CD4-positive, CD25-positive, alpha-beta regulatory T cell (primary cell): Measurements from ENCODE around the gene COL5A2. TPM values are rescaled to one million over a fixed set of nuclear protein-coding genes. Genes with fewer than 3 reads are reported as not detected.

Source experiments
- ATAC-seq, 2 donors: fragments of 150-1000 bp; cut with Tn5 transposase; one replicate each; pipeline ENCODE4 v1.10.0; 2021; ENCODE audit warnings: low read depth in 2 of 2, moderate number of reproducible peaks in 2 of 2, moderate library complexity in 1 of 2
- DNase-seq, 3 donors: peaks; one replicate each; pipeline versions ENCODE4 v3.0.0 to v3.0.0-alpha.2; 2012 to 2022; ENCODE audit warnings: mixed read lengths in 1 of 3
- H3K27ac ChIP-seq: one replicate; pipeline ENCODE4 v1.7.0; 2013; ENCODE audit warnings: mild to moderate bottlenecking, low read length; ENCODE audit not compliant: insufficient read depth, poor library complexity, severe bottlenecking
- H3K27me3 ChIP-seq: one replicate; pipeline ENCODE4 v1.7.0; 2013; ENCODE audit warnings: low read length; ENCODE audit not compliant: control insufficient read depth, insufficient read depth
- H3K36me3 ChIP-seq: one replicate; pipeline ENCODE4 v1.7.0; 2013; ENCODE audit warnings: mild to moderate bottlenecking, low read length, moderate library complexity; ENCODE audit not compliant: control insufficient read depth, insufficient read depth
- H3K4me1 ChIP-seq: 2 replicates; pipeline ENCODE4 v1.7.0; 2013; ENCODE audit warnings: mild to moderate bottlenecking, low read length; ENCODE audit not compliant: insufficient read depth, control insufficient read depth, poor library complexity, severe bottlenecking
- H3K4me3 ChIP-seq: one replicate; pipeline ENCODE4 v1.7.0; 2013; ENCODE audit warnings: low read depth, mild to moderate bottlenecking, low read length, moderate library complexity
- H3K9me3 ChIP-seq, 2 experiments: 1 replicate in 1 of 2; 2 replicates in 1 of 2; pipeline ENCODE4 v1.7.0; 2013; ENCODE audit warnings: low read length in 2 of 2, mild to moderate bottlenecking in 1 of 2, moderate library complexity in 1 of 2; ENCODE audit not compliant: control insufficient read depth in 2 of 2
- H3K27ac Mint-ChIP-seq, 3 donors: one replicate each; pipeline ENCODE4 v1.8.0; 2020 to 2022; ENCODE audit warnings: mild to moderate bottlenecking in 3 of 3, mixed read lengths in 3 of 3, moderate library complexity in 2 of 3
- H3K27me3 Mint-ChIP-seq: one replicate; pipeline ENCODE4 v1.8.0; 2022; ENCODE audit warnings: mild to moderate bottlenecking, mixed read lengths
- H3K36me3 Mint-ChIP-seq: one replicate; pipeline ENCODE4 v1.8.0; 2020; ENCODE audit warnings: mixed read lengths
- H3K4me1 Mint-ChIP-seq, 4 donors: one replicate each; pipeline ENCODE4 v1.8.0; 2020 to 2022; ENCODE audit warnings: mixed read lengths in 4 of 4, mild to moderate bottlenecking in 1 of 4
- H3K4me3 Mint-ChIP-seq, 4 donors: one replicate each; pipeline ENCODE4 v1.8.0; 2020 to 2022; ENCODE audit warnings: mild to moderate bottlenecking in 4 of 4, mixed read lengths in 4 of 4, moderate library complexity in 3 of 4
- H3K9me3 Mint-ChIP-seq, 7 donors: one replicate each; pipeline ENCODE4 v1.8.0; 2020 to 2022; ENCODE audit warnings: mixed read lengths in 7 of 7, mild to moderate bottlenecking in 3 of 7, moderate library complexity in 2 of 7
- polyA plus RNA-seq, 4 donors: library from polyadenylated mRNA; unstranded; fragments of 300-500 nt; fragmentation: Illumina TruSeq; gene quantifications; one replicate each; pipeline ENCODE4 v1.2.3, GENCODE V29; 2021
- total RNA-seq: library from RNA; stranded (reverse); gene quantifications from one replicate; pipeline ENCODE4 v1.2.3, GENCODE V29; 2022

The COL5A2 gene
- total and polyA plus RNA-seq, 5 donors from 2014 or later, result 0.15 to 0.25 (median 0.22) TPM; not detected in 2

DNA sequence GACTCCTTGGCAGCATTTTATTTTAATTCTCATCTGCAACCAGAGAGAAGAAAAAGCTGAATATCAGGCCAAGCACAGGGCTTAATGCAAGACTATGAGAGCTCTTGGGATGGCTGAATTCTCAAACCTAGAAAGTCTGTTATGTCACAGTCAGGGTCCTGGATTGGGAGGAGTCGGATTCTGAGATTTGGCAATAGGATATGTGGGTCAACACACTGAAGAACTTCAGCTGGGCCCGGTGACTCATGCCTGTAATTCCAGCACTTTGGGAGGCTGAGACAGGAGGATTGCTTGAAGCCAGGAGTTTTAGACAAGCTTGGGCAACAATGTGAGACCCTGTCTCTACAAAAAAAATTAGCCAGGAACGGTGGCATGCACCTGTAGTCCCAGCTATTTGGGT lies 103.0 kb downstream of the COL5A2 start:
- H3K27ac Mint-ChIP-seq, result no peak overlapping the region
- Histone ChIP-seq H3K36me3 (no peaks in the 10 kb centered on the region), H3K27me3 (no peaks in the 10 kb centered on the region), H3K27ac (no peak overlapping the region), H3K4me1 (no peaks in the 10 kb centered on the region), H3K4me3 (no peak overlapping the region), H3K9me3 (no peaks in the 10 kb centered on the region)
- no peak for DNase-seq
- no peaks in the 10 kb centered on the region for H3K27me3 Mint-ChIP-seq
- H3K4me1 Mint-ChIP-seq, result no peaks in the 10 kb centered on the region
- H3K9me3 Mint-ChIP-seq, result no peaks in the 10 kb centered on the region
- no peak overlapping the region for H3K4me3 Mint-ChIP-seq
- no peaks in the 10 kb centered on the region for H3K36me3 Mint-ChIP-seq
- no peak for ATAC-seq

- Mint-ChIP-seq H3K27ac (no peak overlapping the region), H3K4me3 (no peak overlapping the region), H3K9me3 (no peaks in the 10 kb centered on the region), H3K27me3 (no peaks in the 10 kb centered on the region), H3K4me1 (no peaks in the 10 kb centered on the region), H3K36me3 (no peaks in the 10 kb centered on the region)
- ATAC-seq (no peak), DNase-seq (no peak)
- Histone ChIP-seq H3K4me3 (no peak overlapping the region), H3K36me3 (no peaks in the 10 kb centered on the region), H3K9me3 (no peaks in the 10 kb centered on the region), H3K27ac (no peak overlapping the region), H3K4me1 (no peaks in the 10 kb centered on the region), H3K27me3 (no peaks in the 10 kb centered on the region)
Measured at GRCh38 chr2:189076120-189076519, 103.4 kb downstream of the COL5A2 start.

DNA sequence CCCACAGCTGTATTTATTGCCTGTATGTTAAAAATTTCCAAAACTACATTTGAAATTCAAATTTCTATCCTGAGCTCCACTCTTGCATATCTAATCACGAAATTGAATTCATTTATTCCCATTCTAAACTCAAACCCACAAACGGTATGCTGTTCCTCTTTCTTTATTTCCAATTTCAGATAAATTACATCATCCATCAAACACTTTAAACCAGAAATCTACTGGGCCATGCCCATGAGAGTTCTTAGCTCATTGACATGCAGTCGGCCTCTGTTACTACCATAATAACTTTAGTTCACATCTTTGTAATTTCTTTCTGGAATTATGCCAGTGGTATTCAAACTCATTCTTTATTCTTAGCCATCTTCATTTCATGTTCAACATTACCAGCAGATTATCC lies 105.1 kb downstream of the COL5A2 start:
- H3K36me3 ChIP-seq, result no peaks in the 10 kb centered on the region
- no peak overlapping the region for H3K4me3 ChIP-seq
- H3K9me3 ChIP-seq, result no peaks in the 10 kb centered on the region
- ATAC-seq (no peak), DNase-seq (no peak)
- H3K27me3 ChIP-seq, result no peaks in the 10 kb centered on the region
- H3K36me3 Mint-ChIP-seq, result no peaks in the 10 kb centered on the region
- no peak overlapping the region for H3K27ac Mint-ChIP-seq
- H3K27me3 Mint-ChIP-seq, result no peaks in the 10 kb centered on the region
- H3K9me3 Mint-ChIP-seq, result no peaks in the 10 kb centered on the region
- H3K27ac ChIP-seq, result no peak overlapping the region
- no peak overlapping the region for H3K4me3 Mint-ChIP-seq
- H3K4me1 Mint-ChIP-seq, result no peaks in the 10 kb centered on the region
- H3K4me1 ChIP-seq, result no peaks in the 10 kb centered on the region

GRCh38 chr2:189072036-189072435 lies 107.5 kb downstream of the COL5A2 start:
- DNase-seq, result no peak
- H3K27me3 Mint-ChIP-seq, result no peaks in the 10 kb centered on the region
- H3K4me1 ChIP-seq, result no peaks in the 10 kb centered on the region
- ATAC-seq, result no peak
- no peaks in the 10 kb centered on the region for H3K9me3 ChIP-seq
- no peak overlapping the region for H3K4me3 Mint-ChIP-seq
- no peaks in the 10 kb centered on the region for H3K36me3 Mint-ChIP-seq
- no peaks in the 10 kb centered on the region for H3K36me3 ChIP-seq
- H3K27me3 ChIP-seq, result no peaks in the 10 kb centered on the region
- H3K9me3 Mint-ChIP-seq, result no peaks in the 10 kb centered on the region
- H3K27ac Mint-ChIP-seq, result no peak overlapping the region
- no peak overlapping the region for H3K4me3 ChIP-seq
- no peak overlapping the region for H3K27ac ChIP-seq
- H3K4me1 Mint-ChIP-seq, result no peaks in the 10 kb centered on the region

GRCh38 chr2:189069855-189070619 lies 109.5 kb downstream of the COL5A2 start:
- ATAC-seq (no peak), DNase-seq (no peak)
- Histone ChIP-seq H3K9me3 (no peaks in the 10 kb centered on the region), H3K36me3 (no peaks in the 10 kb centered on the region), H3K4me3 (no peak overlapping the region), H3K27me3 (no peaks in the 10 kb centered on the region), H3K27ac (no peak overlapping the region), H3K4me1 (no peaks in the 10 kb centered on the region)
- Mint-ChIP-seq H3K36me3 (no peaks in the 10 kb centered on the region), H3K27ac (no peak overlapping the region), H3K4me1 (no peaks in the 10 kb centered on the region), H3K9me3 (no peaks in the 10 kb centered on the region), H3K4me3 (no peak overlapping the region), H3K27me3 (no peaks in the 10 kb centered on the region)

DNA sequence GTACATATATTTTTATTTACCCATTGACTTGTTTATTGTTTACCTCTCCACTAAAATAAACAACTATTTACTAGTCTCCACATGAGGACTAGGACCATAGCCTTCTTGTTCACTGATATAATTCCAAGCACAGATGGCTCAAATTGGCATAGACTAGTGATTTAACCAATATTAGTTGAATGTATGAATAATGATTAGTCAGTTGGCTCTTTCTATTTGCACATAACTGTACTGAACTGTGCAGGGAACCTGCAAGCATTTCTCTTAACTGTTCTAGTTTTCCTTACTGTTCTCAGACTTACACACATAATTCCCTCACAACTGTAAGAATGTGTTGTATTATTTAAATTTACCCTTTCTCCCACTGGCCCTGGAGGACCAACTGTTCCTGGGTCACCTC lies 113.5 kb downstream of the COL5A2 start:
- H3K9me3 Mint-ChIP-seq, result no peaks in the 10 kb centered on the region
- Histone ChIP-seq H3K4me1 (no peaks in the 10 kb centered on the region), H3K27me3 (no peaks in the 10 kb centered on the region), H3K27ac (no peak overlapping the region), H3K36me3 (no peaks in the 10 kb centered on the region), H3K9me3 (no peaks in the 10 kb centered on the region), H3K4me3 (no peak overlapping the region)
- no peak overlapping the region for H3K4me3 Mint-ChIP-seq
- H3K27me3 Mint-ChIP-seq, result no peaks in the 10 kb centered on the region
- H3K36me3 Mint-ChIP-seq, result no peaks in the 10 kb centered on the region
- H3K4me1 Mint-ChIP-seq, result no peaks in the 10 kb centered on the region
- ATAC-seq (no peak), DNase-seq (no peak)
- H3K27ac Mint-ChIP-seq, result no peak overlapping the region

DNA sequence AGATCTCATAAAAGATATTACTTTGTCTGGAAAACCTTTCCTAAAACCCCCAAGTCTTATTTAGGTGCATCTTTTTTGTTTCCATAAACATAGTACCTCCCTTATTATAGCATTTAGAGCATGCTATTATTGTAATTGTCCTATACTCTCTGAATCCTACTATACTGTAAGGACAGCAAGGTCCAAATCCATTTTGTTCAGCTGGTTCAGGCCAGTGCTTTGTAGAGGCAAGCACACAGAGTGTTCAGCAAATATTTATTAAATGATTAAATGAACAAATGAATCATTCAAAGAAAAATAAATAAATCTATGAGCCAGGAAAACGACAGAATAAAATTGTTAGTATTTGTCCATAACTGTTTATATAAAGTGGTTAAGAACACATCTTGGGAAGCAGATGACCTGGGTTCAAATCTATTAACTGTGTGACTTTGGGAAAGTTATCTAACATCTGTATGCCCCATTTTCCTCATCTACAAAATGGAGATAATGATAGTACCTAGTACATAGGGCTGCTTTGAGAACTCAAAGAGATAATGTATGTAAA lies 119.4 kb downstream of the COL5A2 start:
- H3K36me3 ChIP-seq, result no peaks in the 10 kb centered on the region
- H3K4me3 ChIP-seq, result no peak overlapping the region
- ATAC-seq (no peak), DNase-seq (no peak)
- H3K27ac ChIP-seq, result no peak overlapping the region
- no peaks in the 10 kb centered on the region for H3K36me3 Mint-ChIP-seq
- no peaks in the 10 kb centered on the region for H3K9me3 Mint-ChIP-seq
- H3K9me3 ChIP-seq, result no peaks in the 10 kb centered on the region
- no peaks in the 10 kb centered on the region for H3K4me1 ChIP-seq
- H3K27ac Mint-ChIP-seq, result no peak overlapping the region
- H3K27me3 Mint-ChIP-seq, result no peaks in the 10 kb centered on the region
- H3K4me3 Mint-ChIP-seq, result no peak overlapping the region
- H3K4me1 Mint-ChIP-seq, result no peaks in the 10 kb centered on the region
- no peaks in the 10 kb centered on the region for H3K27me3 ChIP-seq

GRCh38 chr2:189057316-189057715 lies 122.2 kb downstream of the COL5A2 start:
- no peak overlapping the region for H3K4me3 ChIP-seq
- DNase-seq (no peak), ATAC-seq (no peak)
- H3K27ac ChIP-seq, result no peak overlapping the region
- H3K27ac Mint-ChIP-seq, result no peak overlapping the region
- H3K36me3 ChIP-seq, result no peaks in the 10 kb centered on the region
- no peaks in the 10 kb centered on the region for H3K9me3 ChIP-seq
- H3K4me3 Mint-ChIP-seq, result no peak overlapping the region
- H3K27me3 ChIP-seq, result no peaks in the 10 kb centered on the region
- H3K4me1 ChIP-seq, result no peaks in the 10 kb centered on the region
- H3K9me3 Mint-ChIP-seq, result no peaks in the 10 kb centered on the region
- H3K36me3 Mint-ChIP-seq, result no peaks in the 10 kb centered on the region
- H3K4me1 Mint-ChIP-seq, result no peaks in the 10 kb centered on the region
- H3K27me3 Mint-ChIP-seq, result no peaks in the 10 kb centered on the region
